ENCODE measurements around the gene ATG16L1. TPM values are rescaled to one million over a fixed set of nuclear protein-coding genes. Genes with fewer than 3 reads are reported as not detected.

The ATG16L1 gene
- total and polyA plus RNA-seq, 2 experiments from 2014 or later, result 15.3 to 37.9 TPM

- TF ChIP-seq JUNB (IDR thresholded peaks at IDR 0.05; ENCODE audit: unreplicated experiment) (no peak), ZNF114 (CRISPR knock-in tag; IDR thresholded peaks at IDR 0.05) (no peak), NANOG (IDR thresholded peaks at IDR 0.05; ENCODE audit: borderline replicate concordance) (no peak), ZNF462 (CRISPR knock-in tag; IDR thresholded peaks at IDR 0.05) (no peak), ZNF331 (CRISPR knock-in tag; IDR thresholded peaks at IDR 0.05; ENCODE audit: low read depth) (no peak), STAT1 (IDR thresholded peaks at IDR 0.05; ENCODE audit: unreplicated experiment) (no peak), EZH2 (IDR thresholded peaks at IDR 0.05; ENCODE audit: low read depth, unreplicated experiment) (no peak), POLR2AphosphoS5 (IDR thresholded peaks at IDR 0.05; ENCODE audit: low read depth) (no peak), REST (IDR thresholded peaks at IDR 0.05; ENCODE audit: unreplicated experiment) (no peak), EZH2phosphoT487 (IDR thresholded peaks at IDR 0.05; ENCODE audit: unreplicated experiment) (no peak), ETS1 (IDR thresholded peaks at IDR 0.05) (no peak), CTCF (conservative IDR thresholded peaks at IDR 0.05; ENCODE audit: low read depth in 2 of 2) (no peak)
- H3K4me1 Mint-ChIP-seq, result no peaks in the 10 kb centered on the region
- H3K4me3 Mint-ChIP-seq, result no peak overlapping the region
- H3K79me2 ChIP-seq (replicated peaks; ENCODE audit: insufficient read depth), result peaks cover 3% of the 10 kb centered on the region; the same call in 1 of the 2 replicates
- peaks cover 91% of the 10 kb centered on the region for H3K36me3 Mint-ChIP-seq (ENCODE audit: low read depth)
- H3K27me3 ChIP-seq (ENCODE audit: insufficient read depth), result no peaks in the 10 kb centered on the region
- peaks cover 60% of the 10 kb centered on the region for H3K36me3 ChIP-seq (ENCODE audit: insufficient read depth)
- H3K4me2 ChIP-seq, result no peak overlapping the region
- no peaks in the 10 kb centered on the region for H3K9me3 Mint-ChIP-seq
- H3K27ac ChIP-seq (ENCODE audit: low read depth), result no peak overlapping the region
- H3K27ac Mint-ChIP-seq, result no peak overlapping the region
- H3F3A ChIP-seq (replicated peaks; ENCODE audit: low read depth), result no peaks in the 10 kb centered on the region
- DNase-seq (ENCODE audit: low spot score) (no peak), ATAC-seq (no peak)
- no peaks in the 10 kb centered on the region for H3K9me2 ChIP-seq (ENCODE audit: insufficient read depth)
- H3K27me3 Mint-ChIP-seq (ENCODE audit: insufficient read depth, low read depth, poor library complexity), result no peaks in the 10 kb centered on the region
- no peaks in the 10 kb centered on the region for H3K4me1 ChIP-seq (ENCODE audit: insufficient read depth)
- peaks cover 12% of the 10 kb centered on the region for H4K20me1 ChIP-seq (replicated peaks; ENCODE audit: insufficient read depth)
- no peak overlapping the region for H3K4me3 ChIP-seq
- no peak overlapping the region for H2AFZ ChIP-seq
Measured at GRCh38 chr2:233267516-233268245, 16.2 kb downstream of the ATG16L1 start.
